ENCODE data around the gene CCDC9.

Gene CCDC9

GRCh38 chr19:47302249-47302648, 45.9 kb downstream of the CCDC9 start:
- DNase-seq = no peak

- DNase-seq = no peak
Observed at GRCh38 chr19:47303966-47304365, 47.6 kb downstream of the CCDC9 start.

- DNase-seq = no peak
Observed at GRCh38 chr19:47305309-47305751, 49.0 kb downstream of the CCDC9 start.

GRCh38 chr19:47306303-47306702, 50.0 kb downstream of the CCDC9 start:
- no peak for DNase-seq

GRCh38 chr19:47309038-47309437, 52.7 kb downstream of the CCDC9 start:
- no peak for DNase-seq

- no peak for DNase-seq
Observed at GRCh38 chr19:47309608-47310007, 53.3 kb downstream of the CCDC9 start, which contains the start of gene C5AR1. Gene C5AR1, plus strand, starts transcription at chr19:47309861. Its CDS starts 35 bp downstream, at chr19:47309896.

- no peak for DNase-seq
Observed at GRCh38 chr19:47310323-47310722, 54.0 kb downstream of the CCDC9 start.

- no peak for DNase-seq
Observed at GRCh38 chr19:47310819-47311218, 54.5 kb downstream of the CCDC9 start.

GRCh38 chr19:47312366-47313006, 56.2 kb downstream of the CCDC9 start:
- no peak for DNase-seq

- no peak for DNase-seq
Observed at GRCh38 chr19:47313754-47314295, 57.5 kb downstream of the CCDC9 start.

GRCh38 chr19:47315125-47315821, 58.9 kb downstream of the CCDC9 start:
- no peak for DNase-seq

GRCh38 chr19:47316513-47316912, 60.2 kb downstream of the CCDC9 start:
- no peak for DNase-seq

GRCh38 chr19:47319923-47320871, 63.9 kb downstream of the CCDC9 start:
- DNase-seq = no peak
